H9 (cell line): ENCODE results near the gene PLXNA4. TPM values are rescaled to one million over a fixed set of nuclear protein-coding genes. Genes with fewer than 3 reads are reported as not detected.

Source experiments
- DNase-seq: peaks from one replicate; pipeline ENCODE4 v3.0.0-alpha.2; 2017
- H2AFZ ChIP-seq: one replicate; pipeline ENCODE4 v1.6.1; 2013; ENCODE audit warnings: mild to moderate bottlenecking, low read length, control low read depth, moderate library complexity
- H2AK5ac ChIP-seq: 2 replicates; pipeline ENCODE4 v1.6.1; 2013; ENCODE audit warnings: low read length, control low read depth, mixed read lengths; ENCODE audit not compliant: insufficient read length
- H2BK120ac ChIP-seq: one replicate; pipeline ENCODE4 v1.6.1; 2013; ENCODE audit warnings: low read depth, mild to moderate bottlenecking, low read length, control low read depth, inconsistent platforms; ENCODE audit not compliant: poor library complexity, severe bottlenecking
- H2BK12ac ChIP-seq: 2 replicates; pipeline ENCODE4 v1.6.1; 2013; ENCODE audit warnings: low read length, control low read depth, mixed read lengths, low read depth; ENCODE audit not compliant: insufficient read length
- H2BK15ac ChIP-seq: 2 replicates; pipeline ENCODE4 v1.6.1; 2013; ENCODE audit warnings: low read depth, low read length, control low read depth
- H2BK20ac ChIP-seq: one replicate; pipeline ENCODE4 v1.6.1; 2013; ENCODE audit warnings: low read depth, mild to moderate bottlenecking, low read length, control low read depth, inconsistent platforms; ENCODE audit not compliant: poor library complexity, severe bottlenecking
- H2BK5ac ChIP-seq: 2 replicates; pipeline ENCODE4 v1.6.1; 2013; ENCODE audit warnings: low read length, control low read depth, mixed read lengths; ENCODE audit not compliant: insufficient read length
- H3K14ac ChIP-seq: 2 replicates; pipeline ENCODE4 v1.6.1; 2013; ENCODE audit warnings: low read length, control low read depth; ENCODE audit not compliant: insufficient read depth
- H3K18ac ChIP-seq: 2 replicates; pipeline ENCODE4 v1.6.1; 2013; ENCODE audit warnings: low read depth, mild to moderate bottlenecking, mixed read lengths, low read length, control low read depth; ENCODE audit not compliant: insufficient read length
- H3K23ac ChIP-seq: 2 replicates; pipeline ENCODE4 v1.6.1; 2013; ENCODE audit warnings: low read length, control low read depth, mixed read lengths, low read depth; ENCODE audit not compliant: insufficient read length
- H3K23me2 ChIP-seq: 2 replicates; pipeline ENCODE4 v1.6.1; 2013; ENCODE audit warnings: low read depth, mild to moderate bottlenecking, mixed read lengths, low read length, control low read depth; ENCODE audit not compliant: insufficient read length, poor library complexity, severe bottlenecking
- H3K27ac ChIP-seq: 2 replicates; pipeline ENCODE4 v1.5.1; 2013; ENCODE audit warnings: low read length, control low read depth, mixed read lengths, low read depth; ENCODE audit not compliant: insufficient read length
- H3K27me3 ChIP-seq: 2 replicates; pipeline ENCODE4 v1.6.1; 2013; ENCODE audit warnings: low read length, control low read depth, inconsistent platforms; ENCODE audit not compliant: insufficient read depth
- H3K4ac ChIP-seq: 2 replicates; pipeline ENCODE4 v1.6.1; 2013; ENCODE audit warnings: low read depth, mild to moderate bottlenecking, control low read depth, inconsistent platforms, low read length, moderate library complexity
- H3K4me1 ChIP-seq: 2 replicates; pipeline ENCODE4 v1.6.1; 2013; ENCODE audit warnings: low read length, control low read depth, inconsistent platforms; ENCODE audit not compliant: insufficient read depth
- H3K4me2 ChIP-seq: 2 replicates; pipeline ENCODE4 v1.6.1; 2013; ENCODE audit warnings: low read length, control low read depth, mixed read lengths; ENCODE audit not compliant: insufficient read length, insufficient read depth
- H3K56ac ChIP-seq: 2 replicates; pipeline ENCODE4 v1.6.1; 2013; ENCODE audit warnings: low read depth, mild to moderate bottlenecking, mixed read lengths, low read length, control low read depth; ENCODE audit not compliant: insufficient read length
- H3K79me1 ChIP-seq: 2 replicates; pipeline ENCODE4 v1.6.1; 2013; ENCODE audit warnings: low read depth, mild to moderate bottlenecking, moderate library complexity, low read length, control low read depth, inconsistent platforms; ENCODE audit not compliant: insufficient read depth, poor library complexity, severe bottlenecking
- H3K79me2 ChIP-seq: 2 replicates; pipeline ENCODE4 v1.6.1; 2013; ENCODE audit warnings: low read length, control low read depth, inconsistent platforms; ENCODE audit not compliant: insufficient read depth
- H3K9ac ChIP-seq: 2 replicates; pipeline ENCODE4 v1.6.1; 2013; ENCODE audit warnings: low read length, control low read depth, mixed read lengths; ENCODE audit not compliant: insufficient read length; ENCODE audit errors: extremely low read depth
- H3K9me3 ChIP-seq: one replicate; pipeline ENCODE4 v1.6.1; 2013; ENCODE audit warnings: low read depth, low read length, inconsistent platforms; ENCODE audit not compliant: control insufficient read depth
- H3T11ph ChIP-seq: one replicate; pipeline ENCODE4 v1.6.1; 2013; ENCODE audit warnings: mild to moderate bottlenecking, low read length, control low read depth, inconsistent platforms
- H4K20me1 ChIP-seq: one replicate; pipeline ENCODE4 v1.6.1; 2013; ENCODE audit not compliant: control insufficient read depth, insufficient read length, insufficient read depth
- H4K5ac ChIP-seq: 2 replicates; pipeline ENCODE4 v1.6.1; 2013; ENCODE audit warnings: low read depth, mild to moderate bottlenecking, mixed read lengths, low read length, control low read depth; ENCODE audit not compliant: insufficient read length
- H4K8ac ChIP-seq: replicated peaks from 2 replicates; pipeline ENCODE4 v1.6.1; 2013; ENCODE audit warnings: low read length, control low read depth, mixed read lengths, low read depth; ENCODE audit not compliant: insufficient read length
- H4K91ac ChIP-seq: 2 replicates; pipeline ENCODE4 v1.6.1; 2013; ENCODE audit warnings: low read depth, mild to moderate bottlenecking, moderate library complexity, mixed read lengths, low read length, control low read depth; ENCODE audit not compliant: insufficient read length
- H3K27ac Mint-ChIP-seq, 3 experiments: 2 replicates in 2 of 3; 3 replicates in 1 of 3; pipeline ENCODE4 v1.8.0; 2020 to 2021; ENCODE audit warnings: mixed read lengths in 3 of 3, mild to moderate bottlenecking in 1 of 3, moderate library complexity in 1 of 3
- H3K27me3 Mint-ChIP-seq: 2 replicates; pipeline ENCODE4 v1.8.0; 2021; ENCODE audit warnings: low read depth, mild to moderate bottlenecking, moderate library complexity, mixed read lengths
- H3K36me3 Mint-ChIP-seq, 3 experiments: 2 replicates in 2 of 3; 3 replicates in 1 of 3; pipeline ENCODE4 v1.8.0; 2020 to 2021; ENCODE audit warnings: low read depth in 3 of 3, mixed read lengths in 3 of 3; ENCODE audit not compliant: insufficient read depth in 1 of 3
- H3K4me1 Mint-ChIP-seq, 2 experiments: 2 replicates each; pipeline ENCODE4 v1.8.0; 2020; ENCODE audit warnings: mixed read lengths in 2 of 2
- H3K4me3 Mint-ChIP-seq, 2 experiments: 2 replicates in 1 of 2; 3 replicates in 1 of 2; pipeline ENCODE4 v1.8.0; 2020 to 2021; ENCODE audit warnings: mild to moderate bottlenecking in 2 of 2, mixed read lengths in 2 of 2, moderate library complexity in 1 of 2
- H3K9me3 Mint-ChIP-seq, 2 experiments: 2 replicates in 1 of 2; 3 replicates in 1 of 2; pipeline ENCODE4 v1.8.0; 2020; ENCODE audit warnings: mild to moderate bottlenecking in 2 of 2, mixed read lengths in 2 of 2, moderate library complexity in 1 of 2
- WGBS: extraction: QIAGEN DNeasy Blood & Tissue Kit; methylation state at CpG from one replicate; pipeline ENCODE4 v1.1.7; 2013; ENCODE audit warnings: missing lambda C conversion rate, low lambda C conversion rate, mixed read lengths; ENCODE audit not compliant: insufficient read length; ENCODE audit errors: extremely low coverage; 5-methylcytosine and 5-hydroxymethylcytosine counted together
- total RNA-seq: library from RNA; stranded (reverse); gene quantifications from 2 replicates; pipeline ENCODE4 v1.2.1, GENCODE V29; 2021
- TF ChIP-seq, protein P1 (sequence below): fragments of 200-600 bp; sonication (generic); conservative IDR thresholded peaks from 3 replicates; pipeline ENCODE4 v1.8.0; 2021; ENCODE audit warnings: antibody characterized with exemption, mild to moderate bottlenecking

PLXNA4 gene
- total RNA-seq, 1 experiment from 2014 or later, result 0.35 TPM

DNA sequence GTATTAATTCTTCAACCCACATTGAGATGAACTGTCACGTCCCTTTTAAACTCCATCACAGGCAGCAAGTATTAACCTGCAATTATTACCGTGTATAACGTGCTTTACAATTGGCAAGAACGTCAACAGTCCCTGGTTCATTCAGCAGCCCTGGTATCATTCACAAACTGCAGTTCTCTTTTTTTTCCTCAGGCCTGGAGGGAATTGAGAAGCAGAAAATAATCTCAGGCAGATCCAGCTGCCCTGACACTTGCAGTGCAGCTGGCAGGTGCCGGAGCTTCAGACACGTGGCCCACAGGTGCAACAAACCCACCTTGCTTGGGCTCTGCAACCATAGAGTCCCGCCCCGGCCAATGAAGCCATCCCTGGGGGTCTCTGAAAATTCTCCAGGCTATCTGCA lies 137.3 kb downstream of the PLXNA4 start:
- Histone ChIP-seq H3K23ac (no peak overlapping the region), H3K18ac (no peak overlapping the region), H3K27ac (no peak overlapping the region), H3K4ac (no peak overlapping the region), H3K4me1 (no peaks in the 10 kb centered on the region), H2BK20ac (no peak overlapping the region), H4K20me1 (no peaks in the 10 kb centered on the region), H3T11ph (no peak overlapping the region), H2BK12ac (no peak overlapping the region), H2AK5ac (no peak overlapping the region), H3K56ac (no peak overlapping the region), H3K79me2 (no peaks in the 10 kb centered on the region), H3K23me2 (no peaks in the 10 kb centered on the region), H3K9ac (no peak overlapping the region), H4K5ac (no peak overlapping the region), H3K4me2 (no peak overlapping the region), H2BK5ac (no peak overlapping the region), H3K27me3 (no peaks in the 10 kb centered on the region), H2BK120ac (no peak overlapping the region), H3K79me1 (no peaks in the 10 kb centered on the region), H3K9me3 (no peaks in the 10 kb centered on the region), H3K14ac (no peak overlapping the region), H4K91ac (no peak overlapping the region), H4K8ac (no peak overlapping the region), H2BK15ac (no peak overlapping the region), H2AFZ (no peak overlapping the region)
- Mint-ChIP-seq H3K36me3 (no peaks in the 10 kb centered on the region), H3K27me3 (peaks cover 17% of the 10 kb centered on the region), H3K4me3 (no peak overlapping the region), H3K4me1 (peaks cover 4 to 14% of the 10 kb centered on the region in 2 experiments; a peak in 3 of 4 replicates), H3K27ac (no peak overlapping the region), H3K9me3 (no peaks in the 10 kb centered on the region)
- TF ChIP-seq, protein P1, sequence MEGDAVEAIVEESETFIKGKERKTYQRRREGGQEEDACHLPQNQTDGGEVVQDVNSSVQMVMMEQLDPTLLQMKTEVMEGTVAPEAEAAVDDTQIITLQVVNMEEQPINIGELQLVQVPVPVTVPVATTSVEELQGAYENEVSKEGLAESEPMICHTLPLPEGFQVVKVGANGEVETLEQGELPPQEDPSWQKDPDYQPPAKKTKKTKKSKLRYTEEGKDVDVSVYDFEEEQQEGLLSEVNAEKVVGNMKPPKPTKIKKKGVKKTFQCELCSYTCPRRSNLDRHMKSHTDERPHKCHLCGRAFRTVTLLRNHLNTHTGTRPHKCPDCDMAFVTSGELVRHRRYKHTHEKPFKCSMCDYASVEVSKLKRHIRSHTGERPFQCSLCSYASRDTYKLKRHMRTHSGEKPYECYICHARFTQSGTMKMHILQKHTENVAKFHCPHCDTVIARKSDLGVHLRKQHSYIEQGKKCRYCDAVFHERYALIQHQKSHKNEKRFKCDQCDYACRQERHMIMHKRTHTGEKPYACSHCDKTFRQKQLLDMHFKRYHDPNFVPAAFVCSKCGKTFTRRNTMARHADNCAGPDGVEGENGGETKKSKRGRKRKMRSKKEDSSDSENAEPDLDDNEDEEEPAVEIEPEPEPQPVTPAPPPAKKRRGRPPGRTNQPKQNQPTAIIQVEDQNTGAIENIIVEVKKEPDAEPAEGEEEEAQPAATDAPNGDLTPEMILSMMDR, result no peak
- WGBS, result no CpG with 5 or more reads among the region's 8 CpGs
- no peak for DNase-seq
